ENCODE results near the gene MAPK10.

- TF ChIP-seq, protein P1, sequence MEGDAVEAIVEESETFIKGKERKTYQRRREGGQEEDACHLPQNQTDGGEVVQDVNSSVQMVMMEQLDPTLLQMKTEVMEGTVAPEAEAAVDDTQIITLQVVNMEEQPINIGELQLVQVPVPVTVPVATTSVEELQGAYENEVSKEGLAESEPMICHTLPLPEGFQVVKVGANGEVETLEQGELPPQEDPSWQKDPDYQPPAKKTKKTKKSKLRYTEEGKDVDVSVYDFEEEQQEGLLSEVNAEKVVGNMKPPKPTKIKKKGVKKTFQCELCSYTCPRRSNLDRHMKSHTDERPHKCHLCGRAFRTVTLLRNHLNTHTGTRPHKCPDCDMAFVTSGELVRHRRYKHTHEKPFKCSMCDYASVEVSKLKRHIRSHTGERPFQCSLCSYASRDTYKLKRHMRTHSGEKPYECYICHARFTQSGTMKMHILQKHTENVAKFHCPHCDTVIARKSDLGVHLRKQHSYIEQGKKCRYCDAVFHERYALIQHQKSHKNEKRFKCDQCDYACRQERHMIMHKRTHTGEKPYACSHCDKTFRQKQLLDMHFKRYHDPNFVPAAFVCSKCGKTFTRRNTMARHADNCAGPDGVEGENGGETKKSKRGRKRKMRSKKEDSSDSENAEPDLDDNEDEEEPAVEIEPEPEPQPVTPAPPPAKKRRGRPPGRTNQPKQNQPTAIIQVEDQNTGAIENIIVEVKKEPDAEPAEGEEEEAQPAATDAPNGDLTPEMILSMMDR (IDR thresholded peaks at IDR 0.05; ENCODE audit: low read depth, low read length, poor library complexity, severe bottlenecking): no peak
- TF ChIP-seq EZH2phosphoT487 (IDR thresholded peaks at IDR 0.05; ENCODE audit: borderline replicate concordance, low read length): no peak
These were observed 126.8 kb downstream of the MAPK10 start for GRCh38 chr4:86233090-86233489.
